ENCODE results near the gene CHRNA4.

CHRNA4 gene

DNA sequence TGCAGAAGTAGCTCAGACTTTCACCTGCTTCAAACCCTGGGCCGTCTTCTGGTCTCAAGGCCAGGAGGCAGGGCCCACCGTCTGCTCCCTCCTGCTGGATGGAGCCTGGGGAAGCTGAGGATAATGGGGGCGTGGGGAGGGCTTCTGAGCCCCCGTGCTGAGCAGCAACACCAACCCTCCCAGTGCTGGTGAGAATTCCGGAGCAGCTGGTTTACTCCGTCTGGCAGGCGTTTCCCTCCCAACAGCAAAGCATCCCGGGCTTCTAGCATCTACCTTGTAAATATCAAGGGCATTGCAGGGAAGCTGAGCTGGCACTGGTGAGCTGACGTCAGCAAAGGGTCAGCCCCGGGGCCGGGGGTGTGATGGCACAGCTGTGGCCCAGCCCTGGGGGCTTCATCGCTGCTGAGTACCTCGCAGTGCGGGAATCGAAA is 16.8 kb upstream of the CHRNA4 start:
- no peak for DNase-seq (ENCODE audit: low spot score)

DNA sequence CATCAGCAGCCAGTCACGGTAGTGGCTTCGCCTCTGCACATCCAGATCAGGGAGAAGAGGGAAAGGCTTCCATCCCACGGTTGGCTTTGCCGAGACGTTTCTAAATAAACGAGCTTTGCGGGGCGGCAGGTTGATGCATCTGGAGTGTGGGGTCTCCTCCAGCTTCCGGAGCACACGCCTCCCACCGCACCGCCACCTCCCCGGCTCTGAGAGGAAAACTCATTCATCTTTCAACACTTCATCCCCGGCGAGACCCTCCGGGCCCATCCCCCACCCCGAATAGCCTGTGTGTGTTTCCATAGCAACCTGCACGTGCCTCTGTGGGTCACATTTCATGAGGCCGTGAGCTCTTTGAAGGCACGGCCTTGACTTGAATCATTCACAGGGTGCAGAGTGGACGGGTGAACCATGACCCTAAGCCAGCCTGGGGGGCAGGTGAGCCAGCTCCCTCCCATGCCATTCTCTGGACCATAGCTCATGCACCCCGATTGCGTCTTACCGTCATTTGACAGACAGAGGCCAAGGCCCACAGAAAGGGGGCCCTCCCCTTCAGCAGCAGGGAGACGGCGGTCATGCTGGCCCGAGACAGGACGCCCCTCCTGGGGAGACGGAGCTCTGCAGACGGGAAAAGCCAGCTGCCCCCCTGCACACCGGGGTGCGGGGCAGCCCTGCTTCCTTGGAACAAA is 16.2 kb upstream of the CHRNA4 start:
- DNase-seq (ENCODE audit: low spot score), result no peak

DNA sequence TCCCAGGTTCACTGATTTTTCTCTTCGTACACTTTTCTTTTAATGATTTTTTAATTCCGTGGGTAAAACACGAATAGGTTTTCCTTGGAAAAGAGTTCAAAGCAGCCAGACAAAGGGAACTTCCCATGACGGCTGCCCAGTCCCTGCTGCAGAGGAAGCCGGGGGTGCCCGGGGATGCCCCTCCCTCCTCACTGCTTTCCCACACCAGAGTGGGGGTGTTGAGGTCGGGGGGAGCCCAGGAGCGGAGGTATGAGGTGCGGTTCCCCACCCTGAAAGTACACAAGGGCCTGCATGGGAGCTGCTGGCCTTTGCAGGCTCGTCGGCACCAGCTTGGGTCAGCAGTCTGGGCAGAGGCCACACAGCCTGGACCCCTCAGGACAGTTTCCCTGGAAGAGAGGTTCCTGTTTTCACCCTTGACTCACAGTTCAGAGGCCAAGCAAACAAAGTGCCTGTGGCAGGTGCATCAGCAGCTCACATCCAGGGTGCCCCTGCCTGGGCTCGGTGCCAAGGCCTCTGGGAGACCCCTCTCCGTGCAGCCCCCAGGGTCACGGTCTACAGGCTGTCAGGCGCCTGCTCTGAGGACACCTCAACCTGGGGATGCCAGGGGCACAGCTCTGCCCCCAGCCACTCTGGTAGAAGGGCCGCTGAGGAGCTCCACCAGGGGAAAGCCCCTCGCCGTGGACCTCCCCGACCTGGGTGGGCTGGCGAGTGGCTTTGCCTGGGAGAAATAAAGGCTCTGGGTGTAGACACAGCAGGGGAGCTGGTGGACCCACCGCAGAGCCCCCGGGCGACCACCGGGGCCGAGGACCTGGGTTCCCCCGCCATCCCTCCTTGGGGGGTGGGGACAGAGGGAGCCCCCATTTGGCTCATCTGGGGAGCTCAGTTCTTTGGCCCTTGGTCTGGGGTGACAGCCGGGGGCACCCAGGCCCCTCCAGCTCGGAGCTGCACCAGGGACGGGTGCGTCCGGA is 15.4 kb upstream of the CHRNA4 start:
- DNase-seq (ENCODE audit: low spot score), result no peak

DNA sequence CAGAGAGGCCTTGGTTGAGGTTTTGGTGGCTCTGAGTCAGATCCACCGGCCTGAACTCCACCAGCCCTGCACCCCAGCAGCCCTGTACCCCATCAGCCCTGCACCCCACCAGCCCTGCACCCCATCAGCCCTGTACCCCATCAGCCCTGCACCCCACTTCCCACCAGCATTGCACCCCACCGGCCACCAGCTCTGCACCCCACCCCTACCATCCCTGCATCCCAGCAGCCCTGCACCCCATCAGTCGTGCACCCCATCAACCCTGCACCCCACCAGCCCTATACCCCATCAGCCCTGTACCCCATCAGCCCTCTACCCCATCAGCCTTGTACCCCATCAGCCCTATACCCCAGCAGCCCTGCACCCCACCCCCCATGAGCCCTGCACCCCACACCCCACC is 14.3 kb upstream of the CHRNA4 start:
- no peak for DNase-seq (ENCODE audit: low spot score)

DNA sequence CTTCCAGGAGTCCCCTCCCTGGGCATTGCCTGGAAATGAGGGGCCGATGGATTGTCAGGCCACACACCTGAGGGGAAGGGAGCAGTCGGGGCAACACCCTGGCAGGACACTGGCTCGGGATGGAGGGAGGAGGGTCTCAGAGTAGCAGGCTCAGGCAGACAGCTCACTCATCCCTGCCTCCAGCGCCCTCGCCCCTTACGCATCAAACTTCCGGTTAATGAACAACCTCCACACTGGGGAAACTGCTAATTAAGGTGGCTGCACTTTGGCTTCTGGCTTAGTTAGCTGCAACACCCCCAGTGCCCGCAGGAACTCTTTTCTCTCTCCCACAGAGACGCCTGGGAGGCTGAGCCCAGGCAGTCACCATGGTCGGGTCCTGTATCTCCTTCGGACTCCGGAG is 13.4 kb upstream of the CHRNA4 start:
- no peak for DNase-seq (ENCODE audit: low spot score)

DNA sequence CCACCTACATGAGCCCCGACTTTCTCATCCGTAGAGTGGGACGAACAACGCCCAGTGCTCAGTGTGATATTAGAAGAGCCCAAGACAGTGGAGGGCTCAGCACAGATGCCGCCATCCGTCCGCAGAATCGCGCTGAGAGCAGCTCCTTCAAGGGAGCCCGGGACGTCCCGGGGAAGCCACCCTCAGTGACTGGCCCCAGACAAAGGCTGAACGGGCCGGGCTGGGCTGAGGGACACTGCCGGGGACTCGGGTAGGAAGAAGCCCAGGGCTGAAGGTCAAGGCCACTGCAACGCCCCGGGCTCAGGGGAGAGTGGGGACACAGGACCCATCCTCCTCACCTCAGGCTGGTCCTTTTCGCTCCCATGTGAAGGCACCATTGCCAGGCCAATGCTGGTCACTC is 12.8 kb upstream of the CHRNA4 start:
- DNase-seq (ENCODE audit: low spot score), result no peak

DNA sequence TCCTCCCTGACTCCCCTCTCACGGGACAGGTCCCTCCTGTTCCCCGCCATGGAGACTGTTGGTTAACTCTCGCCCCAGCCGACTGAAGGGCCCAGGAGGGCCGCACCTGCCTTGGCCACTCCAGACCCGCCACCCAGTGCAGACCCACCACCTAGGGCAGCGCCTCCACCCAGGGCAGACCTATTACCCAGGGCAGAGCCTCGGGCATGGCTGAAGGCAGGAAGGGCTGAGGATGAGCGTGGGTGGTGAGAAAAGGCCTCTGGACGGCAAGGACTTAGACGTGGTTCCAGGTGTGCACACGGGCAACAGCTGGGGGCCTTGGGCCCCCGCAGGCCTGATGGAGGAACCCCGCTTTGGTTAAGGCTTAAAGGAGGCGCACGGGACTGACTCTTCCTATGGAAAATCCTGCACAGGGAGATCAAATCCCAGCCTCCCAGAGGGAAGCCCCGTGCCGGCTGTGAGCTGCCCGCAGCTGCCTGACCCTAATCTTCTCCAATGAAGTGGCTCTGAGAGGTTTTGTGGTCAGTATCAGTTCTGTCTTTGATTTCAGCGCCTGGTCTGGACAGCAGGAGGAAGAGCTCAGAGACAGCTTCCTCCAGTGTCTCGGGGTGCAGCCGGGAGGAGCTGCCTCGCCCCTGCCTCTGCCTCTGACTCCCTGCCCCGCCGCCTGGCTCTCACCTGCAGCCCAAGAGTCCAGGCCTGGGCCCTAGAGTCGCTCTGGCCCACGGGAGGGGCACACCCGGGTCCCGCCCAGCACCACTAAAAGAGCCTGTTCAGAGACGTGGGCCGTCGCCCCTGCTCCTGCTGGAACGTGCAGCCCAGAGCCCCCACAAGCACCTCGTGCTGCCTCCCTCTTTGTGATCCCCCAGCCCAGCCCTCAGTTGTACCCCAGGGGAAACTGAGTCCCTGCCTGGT is 12.1 kb upstream of the CHRNA4 start:
- no peak for DNase-seq (ENCODE audit: low spot score)

DNA sequence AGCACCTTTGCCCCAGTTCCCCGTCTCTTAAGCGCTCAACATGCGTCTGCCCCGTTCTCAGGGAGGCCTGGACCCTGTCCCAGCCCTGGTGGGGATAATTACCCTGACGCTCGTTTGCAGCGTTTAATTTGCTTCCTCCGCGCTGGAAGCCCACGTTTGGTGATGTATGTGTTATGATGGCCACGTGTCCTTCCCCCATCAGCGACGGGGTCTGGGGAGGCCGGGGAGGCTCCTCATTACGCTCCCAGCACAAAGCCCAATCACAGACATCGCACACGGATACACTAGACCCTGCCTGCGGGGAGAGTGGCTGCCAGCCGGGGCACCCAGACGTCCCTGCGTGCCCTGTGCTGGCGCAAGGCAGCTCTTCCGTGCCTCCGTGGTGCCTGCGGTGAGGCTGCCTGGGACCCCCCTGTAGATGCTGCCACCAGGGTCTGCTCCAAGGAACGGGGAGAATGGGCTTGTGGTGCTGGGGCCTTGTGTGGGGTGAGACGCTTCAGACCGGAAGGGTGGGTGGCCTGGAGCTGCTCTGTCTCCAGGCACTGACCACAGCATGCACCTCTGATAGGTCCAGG is 10.2 kb upstream of the CHRNA4 start:
- no peak for DNase-seq (ENCODE audit: low spot score)

DNA sequence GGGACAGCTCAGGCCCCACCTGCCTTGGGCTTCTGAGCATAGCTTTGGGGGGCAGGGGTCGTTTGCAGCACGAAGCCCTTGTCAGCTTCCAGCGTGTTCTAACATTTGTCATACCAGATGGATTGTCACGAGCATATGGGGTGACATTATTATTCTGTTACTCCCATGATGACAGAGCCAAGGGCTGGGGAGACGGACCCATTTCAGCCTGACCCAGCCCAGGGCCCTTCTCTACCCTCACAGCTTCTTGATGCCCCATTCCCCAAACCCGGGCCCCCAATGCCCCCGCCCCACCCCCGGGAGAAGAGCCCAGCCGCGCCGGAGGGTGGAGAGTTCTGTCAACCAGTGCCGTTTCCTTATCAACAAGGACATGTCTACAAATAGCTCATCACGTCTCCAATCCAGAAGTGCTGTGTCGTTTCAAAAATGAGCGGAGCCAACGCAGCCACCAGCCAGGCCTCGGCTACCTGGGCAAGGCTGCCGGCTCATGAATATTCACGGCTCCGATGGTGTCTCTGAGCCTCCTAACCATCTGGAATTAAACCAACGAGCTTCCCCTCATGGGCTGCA is 9.6 kb upstream of the CHRNA4 start:
- no peak for DNase-seq (ENCODE audit: low spot score)

DNA sequence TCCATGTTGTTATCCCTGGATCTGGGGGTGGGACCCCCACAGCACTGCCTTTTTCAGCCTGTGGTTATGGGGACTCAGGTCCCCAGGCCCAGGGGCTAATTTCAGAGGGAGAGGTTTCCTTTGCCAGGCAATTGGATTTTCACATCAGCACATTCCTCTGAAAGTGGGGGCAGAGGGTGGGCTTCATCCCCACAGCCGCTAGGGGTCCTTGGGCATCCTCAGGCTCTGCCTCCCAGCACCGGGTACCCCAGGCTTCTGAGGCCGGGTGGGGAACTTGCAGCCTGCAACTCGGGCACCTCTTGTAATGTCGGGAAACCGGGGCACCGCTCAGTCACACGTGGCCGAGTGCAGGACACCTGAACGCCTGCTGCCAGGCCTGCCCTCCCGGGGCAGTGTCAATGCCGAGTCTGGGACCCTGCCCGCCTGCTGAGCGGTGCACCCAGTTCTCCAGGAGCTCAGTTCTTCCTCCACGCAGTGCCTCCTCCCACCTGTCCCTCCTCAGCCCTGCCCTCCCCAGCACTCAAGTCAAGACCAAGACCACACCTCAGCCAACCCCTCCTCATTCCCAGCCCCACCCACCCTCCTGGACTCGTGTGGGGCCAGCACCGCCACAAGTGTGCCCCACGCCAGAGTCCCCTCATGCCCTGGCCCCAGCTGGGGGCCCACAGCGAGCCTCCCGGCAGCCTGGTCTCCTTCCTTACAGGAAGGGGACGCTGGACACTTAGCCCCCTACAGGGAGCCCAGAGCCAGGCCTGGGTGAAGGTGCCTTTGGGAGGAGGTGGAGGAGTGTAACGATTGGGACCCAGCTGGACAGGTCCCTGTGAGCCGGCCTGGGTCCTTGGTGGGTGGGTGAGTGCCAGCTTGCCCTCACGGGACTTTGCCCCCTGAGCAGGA is 8.8 kb upstream of the CHRNA4 start:
- DNase-seq (ENCODE audit: low spot score), result no peak

DNA sequence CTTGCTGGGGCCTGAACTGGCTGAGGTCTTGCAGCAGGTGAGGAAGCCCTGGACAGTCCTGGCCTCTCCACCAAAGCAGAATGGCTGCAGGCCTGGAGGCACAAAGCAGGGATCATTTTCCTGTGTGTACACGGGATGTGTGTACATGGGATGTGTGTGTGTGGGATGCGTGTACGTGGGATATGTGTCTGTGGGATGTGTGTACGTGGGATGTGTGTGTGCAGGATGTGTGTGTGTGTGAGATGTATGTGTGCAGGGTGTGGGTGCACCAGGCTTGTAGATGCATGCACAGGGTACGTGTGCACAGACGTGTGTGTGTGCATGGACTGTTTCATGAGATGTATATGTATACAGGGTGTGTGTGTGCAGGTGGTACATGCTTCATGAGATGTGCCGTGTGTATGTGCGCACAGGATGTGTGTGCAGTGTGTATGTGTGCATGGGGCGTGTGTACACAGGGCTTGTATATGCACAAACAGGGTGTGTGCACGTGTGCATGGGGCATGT is 7.9 kb upstream of the CHRNA4 start:
- no peak for DNase-seq (ENCODE audit: low spot score)

DNA sequence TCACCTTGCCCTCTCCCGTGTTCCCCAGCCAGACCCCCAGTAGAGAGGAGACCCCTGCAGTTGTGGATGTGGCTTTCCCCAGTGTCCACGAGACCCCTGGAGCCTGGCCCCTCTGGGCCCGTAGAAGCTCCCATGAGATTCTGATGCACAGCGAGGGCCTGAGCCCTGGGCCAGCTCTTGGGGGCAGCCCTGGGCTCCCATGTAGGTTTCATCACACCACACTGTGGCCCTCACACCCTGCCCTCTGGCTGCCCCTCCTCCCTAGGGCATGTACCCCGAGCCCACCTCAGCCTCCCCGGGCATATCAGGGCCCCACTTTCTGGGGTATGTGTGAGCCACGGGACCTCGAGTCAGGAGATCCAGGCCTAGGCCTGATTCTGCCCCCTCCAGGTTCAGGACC is 7.0 kb upstream of the CHRNA4 start:
- DNase-seq (ENCODE audit: low spot score), result no peak

DNA sequence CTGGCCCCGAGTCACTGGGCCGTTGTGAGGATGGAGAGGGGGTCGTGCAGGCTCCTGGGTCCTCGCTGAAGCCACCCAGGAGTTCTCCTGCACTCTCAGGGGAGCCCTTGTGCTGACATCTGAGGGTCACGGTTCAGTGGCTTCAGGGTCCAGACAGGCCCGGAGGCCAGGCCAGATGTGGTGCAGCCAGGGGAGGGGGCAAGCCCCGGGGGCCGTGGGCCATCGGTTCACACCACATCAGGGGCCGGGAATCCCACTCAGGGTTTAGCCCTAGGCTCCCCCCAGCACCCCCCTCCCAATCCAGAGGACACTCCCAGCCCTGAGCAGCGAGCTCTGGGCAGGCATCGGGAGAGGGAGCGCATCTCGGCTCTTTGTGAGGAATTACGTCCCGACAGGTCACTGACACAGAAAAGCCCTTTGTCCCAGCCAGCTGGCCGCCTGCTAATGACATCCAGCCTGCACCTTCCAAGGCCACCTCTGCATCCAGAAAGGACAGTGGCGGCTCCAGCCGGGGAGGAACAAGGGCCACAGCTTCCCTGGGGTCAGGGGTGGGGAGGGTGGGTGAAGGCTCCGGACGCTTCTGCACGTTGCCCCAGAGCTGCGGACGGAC is 6.4 kb upstream of the CHRNA4 start:
- no peak for DNase-seq (ENCODE audit: low spot score)

DNA sequence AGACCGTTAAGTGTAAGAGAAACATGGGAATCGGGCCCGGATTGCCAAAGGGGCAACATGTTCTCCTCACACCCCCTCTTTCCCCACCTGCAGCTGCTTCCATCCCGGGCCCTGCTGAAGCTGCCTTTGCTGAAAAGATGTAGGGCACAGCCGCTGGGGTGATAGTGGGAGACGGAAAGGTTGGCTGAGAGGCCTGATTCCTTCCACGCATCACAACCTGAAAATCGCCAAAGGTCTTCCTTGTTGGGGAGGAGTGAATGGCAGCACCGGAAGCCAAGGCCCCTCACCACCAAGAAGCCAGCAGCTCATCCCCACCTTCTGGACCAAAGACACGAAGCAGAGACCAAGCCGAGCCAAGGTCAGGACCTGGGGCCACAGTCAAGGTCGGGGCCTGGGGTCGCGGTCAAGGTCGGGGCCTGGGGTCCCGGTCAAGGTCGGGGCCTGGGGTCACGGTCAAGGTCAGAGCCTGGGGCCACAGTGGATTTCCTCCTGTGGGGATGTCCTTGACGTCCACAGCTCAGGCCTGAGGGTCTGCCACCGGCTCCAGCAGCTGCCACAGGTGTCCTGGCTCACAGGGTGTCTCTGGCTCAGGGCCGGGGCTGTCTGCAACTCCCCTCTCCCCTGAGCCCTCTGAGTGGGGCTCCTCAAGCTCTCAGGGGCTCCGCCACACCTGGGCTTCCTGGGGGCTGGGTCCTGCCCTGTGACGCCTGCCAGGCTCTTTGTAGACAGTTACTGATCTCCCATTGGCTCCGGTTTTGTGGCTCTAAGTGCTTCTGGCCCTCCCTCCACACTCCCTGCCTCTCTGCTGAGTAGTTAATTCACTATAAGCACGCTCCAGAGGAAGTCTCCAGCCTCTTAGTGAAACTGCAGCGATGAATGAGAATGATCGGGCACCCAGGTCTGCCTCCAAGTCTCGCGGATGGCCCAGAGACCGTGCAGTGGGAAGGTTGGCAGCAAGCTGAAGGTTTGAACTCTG is 5.5 kb upstream of the CHRNA4 start:
- no peak for DNase-seq (ENCODE audit: low spot score)

DNA sequence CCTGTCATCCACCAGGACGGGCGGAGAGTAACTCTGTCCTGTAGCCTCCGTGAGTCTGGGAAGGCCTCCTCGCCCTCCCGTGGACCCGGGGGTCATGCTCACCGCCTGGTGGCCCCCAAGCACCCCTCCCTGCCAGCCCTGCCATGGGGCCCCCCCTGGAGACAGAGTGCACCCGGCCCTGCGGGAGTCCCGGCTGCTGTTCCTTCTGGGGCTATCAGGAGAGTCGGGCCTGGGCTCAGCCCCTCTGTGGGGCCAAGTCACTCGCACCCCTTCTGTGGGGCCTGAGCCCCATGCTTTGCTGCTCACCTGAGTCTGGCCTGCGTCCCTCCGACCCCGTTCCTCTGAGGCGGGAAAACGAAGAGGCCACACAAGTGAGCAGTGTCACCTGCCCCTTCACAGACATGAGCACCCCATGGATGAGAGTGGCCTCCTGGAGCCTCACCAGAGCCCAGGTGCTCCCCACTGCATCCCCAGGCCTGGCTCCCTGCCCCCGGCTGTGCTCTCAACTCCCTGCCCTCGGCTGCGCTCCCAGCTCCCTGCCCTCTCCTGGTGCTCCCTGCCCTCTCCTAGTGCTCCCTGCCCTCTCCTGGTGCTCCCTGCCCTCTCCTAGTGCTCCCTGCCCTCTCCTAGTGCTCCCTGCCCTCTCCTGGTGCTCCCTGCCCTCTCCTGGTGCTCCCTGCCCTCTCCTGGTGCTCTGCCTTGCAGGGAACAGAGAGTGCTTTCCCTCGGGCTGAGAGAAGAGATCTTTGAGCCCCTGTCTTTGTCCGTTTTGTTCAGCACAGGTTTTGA is 4.6 kb upstream of the CHRNA4 start:
- DNase-seq (ENCODE audit: low spot score), result no peak

DNA sequence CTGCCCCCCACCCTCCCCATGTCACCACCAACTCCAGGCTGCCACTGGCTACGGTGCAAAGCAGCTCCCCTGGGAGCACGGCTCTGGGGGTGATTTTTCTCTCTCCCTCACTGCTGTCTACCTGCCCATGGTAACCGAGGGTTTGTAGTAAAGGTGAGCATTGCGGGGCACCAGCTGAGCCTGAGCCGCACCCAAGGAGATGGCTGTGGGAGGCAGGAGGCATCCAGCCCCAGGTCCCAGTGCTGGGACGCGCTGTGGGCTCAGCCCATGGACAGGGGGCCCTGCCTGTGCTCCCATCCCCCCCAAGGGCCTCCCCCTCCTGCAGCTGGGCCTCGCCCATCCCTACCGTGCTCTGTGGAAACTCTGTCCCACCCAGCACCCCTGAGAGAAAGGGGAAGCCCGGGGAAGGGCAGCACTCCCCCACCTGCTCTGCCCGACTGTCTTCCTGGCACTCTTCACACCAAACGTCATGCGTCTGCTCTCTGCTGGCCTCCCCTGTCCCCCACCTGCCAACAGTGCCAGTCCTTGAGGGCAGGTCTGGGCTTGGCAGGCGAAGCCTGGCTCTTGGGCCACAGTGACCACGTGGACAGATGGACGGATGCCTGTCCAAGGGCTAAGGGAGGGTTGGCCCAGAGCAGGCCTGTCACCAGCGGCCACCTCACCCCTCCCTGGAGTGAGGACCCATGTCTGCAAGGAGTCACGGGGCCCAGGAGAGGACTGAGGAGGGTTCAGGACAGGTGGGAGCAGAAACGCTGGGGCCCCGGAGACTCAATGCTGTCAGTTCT is 3.8 kb upstream of the CHRNA4 start:
- DNase-seq (ENCODE audit: low spot score), result no peak

DNA sequence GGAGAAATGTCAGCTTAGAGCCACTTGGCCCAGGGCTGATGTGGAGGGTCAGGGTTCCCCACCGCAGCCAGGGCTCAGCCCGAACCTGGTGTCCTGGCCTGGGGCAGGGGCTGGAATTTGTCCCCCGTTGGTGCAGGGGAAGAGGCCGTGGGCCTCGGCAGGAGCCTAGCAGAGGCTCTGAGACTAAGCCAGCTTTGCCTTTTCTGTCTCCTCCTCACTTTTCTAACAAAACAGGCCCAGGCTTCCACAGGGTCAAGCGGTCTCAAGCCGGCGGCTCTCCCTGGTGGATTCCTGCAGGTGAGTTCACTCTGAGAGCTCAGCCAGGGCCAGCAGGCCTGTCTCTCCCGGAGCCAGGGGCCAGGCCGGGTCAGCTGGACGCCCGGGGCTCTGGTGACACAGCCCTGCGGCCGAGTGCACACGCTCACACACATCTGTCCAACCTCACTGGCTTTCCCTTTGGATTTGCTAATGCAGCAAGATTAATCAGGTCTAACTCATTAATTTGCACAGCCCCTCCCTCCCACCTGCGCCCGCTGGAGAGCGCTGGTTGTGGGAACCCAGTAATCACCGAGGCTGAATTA is 2.9 kb upstream of the CHRNA4 start:
- no peak for DNase-seq (ENCODE audit: low spot score)

All from AG20443 (cell line).